HG03354 (cell line): ENCODE results near the gene ABCA3.

Source experiments
- ATAC-seq: cut with Tn5 transposase; IDR thresholded peaks from one replicate; pipeline ENCODE4 v1.9.1; 2021; ENCODE audit warnings: mild to moderate bottlenecking; ENCODE audit not compliant: unreplicated experiment, poor library complexity, severe bottlenecking

Gene ABCA3

DNA sequence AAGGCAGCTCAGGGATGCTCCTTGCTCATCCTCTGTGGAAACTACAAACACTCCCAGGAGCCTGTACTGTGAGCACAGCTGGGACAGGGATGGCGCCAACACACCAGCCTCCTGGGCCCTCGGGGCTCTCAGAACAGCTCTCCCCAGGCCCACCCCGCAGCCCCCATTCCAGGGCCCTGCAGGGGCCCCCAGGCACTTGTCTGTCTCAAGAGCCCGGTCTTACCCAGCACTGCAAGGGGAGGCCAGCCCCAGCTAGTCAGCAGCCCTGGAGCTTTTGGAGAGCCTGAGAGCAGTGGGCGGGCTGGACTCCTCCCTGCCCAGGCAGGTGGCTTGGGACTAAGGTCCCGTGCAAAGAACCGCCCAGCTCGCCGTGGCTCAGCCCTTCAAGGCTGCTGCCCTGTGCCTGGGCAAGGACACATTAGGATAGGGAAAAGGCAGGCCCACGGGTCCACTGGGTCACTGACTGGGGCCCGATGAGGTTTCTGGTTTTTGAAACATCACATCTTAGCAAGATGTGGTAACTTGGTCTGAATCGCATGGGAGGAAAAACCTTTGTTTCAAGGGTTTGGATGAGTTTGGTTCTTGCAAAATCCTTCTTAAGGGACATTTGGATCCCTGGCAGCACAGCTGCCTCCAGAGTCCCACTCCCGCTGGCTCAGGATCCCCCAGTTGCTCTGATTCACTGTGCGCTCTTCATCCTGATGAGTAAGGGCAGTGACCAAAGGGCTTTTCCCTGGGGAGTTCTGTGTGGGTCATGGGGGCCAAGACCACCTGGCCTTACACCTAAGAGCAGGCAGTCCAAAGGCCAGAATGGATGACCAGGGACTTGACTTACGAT lies 101.5 kb downstream of the ABCA3 start:
- no peak for ATAC-seq

DNA sequence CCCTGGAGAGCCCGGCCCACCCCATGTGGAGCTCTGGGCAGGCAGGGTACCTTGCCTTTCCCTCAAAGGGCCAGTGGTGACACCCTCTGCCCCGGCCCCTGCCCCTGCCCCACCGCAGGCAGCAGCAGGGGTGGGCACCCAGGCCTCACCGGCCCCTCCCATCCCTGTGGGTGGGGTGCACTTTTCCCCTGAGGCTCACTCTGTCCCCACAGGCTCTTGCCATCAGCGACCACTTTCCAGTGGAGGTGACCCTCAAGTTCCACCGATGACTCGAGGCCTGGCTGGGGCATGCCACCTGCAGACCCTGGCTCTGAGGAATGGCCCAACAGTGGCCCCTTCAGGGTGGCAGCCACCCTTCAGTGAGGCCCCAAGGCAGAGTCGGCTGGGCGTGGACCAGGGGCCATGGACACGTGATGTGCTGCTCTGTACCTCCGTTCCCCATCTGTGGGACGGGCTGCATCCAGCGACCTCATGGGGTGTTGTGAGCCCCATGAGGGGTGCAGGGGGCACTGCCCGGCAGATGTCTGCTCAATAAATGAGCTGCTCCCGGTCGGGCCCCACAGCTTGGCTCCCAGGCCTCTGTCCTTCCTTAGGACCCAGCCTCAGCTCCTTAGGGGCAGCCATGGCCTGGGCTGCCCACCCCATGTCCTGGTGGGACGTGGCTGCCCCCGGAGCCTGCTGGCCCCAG lies 102.2 kb downstream of the ABCA3 start:
- ATAC-seq = no peak

DNA sequence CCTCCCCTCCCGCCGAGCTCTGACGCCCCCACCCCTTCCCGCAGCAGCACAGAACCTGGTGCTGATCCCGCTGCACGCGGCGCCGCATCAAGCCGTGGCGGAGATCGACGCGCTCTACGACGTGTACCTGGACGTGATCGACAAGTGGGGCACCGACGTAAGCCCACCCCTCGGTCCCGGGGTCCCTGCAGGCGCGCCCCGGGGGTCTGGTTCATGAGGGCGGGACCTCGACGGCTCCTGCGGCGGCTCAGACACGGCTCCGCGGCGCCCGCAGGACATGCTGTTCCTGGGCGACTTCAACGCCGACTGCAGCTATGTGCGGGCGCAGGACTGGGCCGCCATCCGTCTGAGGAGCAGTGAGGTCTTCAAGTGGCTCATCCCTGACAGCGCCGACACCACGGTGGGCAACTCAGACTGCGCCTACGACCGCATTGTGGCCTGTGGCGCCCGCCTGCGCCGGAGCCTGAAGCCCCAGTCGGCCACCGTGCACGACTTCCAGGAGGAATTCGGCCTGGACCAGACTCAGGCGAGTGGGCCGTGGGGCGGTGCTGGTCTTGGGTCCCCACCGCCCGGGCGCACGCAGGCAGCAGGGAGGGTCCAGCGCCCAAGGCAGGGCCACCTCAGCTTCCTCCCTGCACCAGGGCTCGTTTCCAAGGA lies 102.9 kb downstream of the ABCA3 start:
- ATAC-seq = no peak

DNA sequence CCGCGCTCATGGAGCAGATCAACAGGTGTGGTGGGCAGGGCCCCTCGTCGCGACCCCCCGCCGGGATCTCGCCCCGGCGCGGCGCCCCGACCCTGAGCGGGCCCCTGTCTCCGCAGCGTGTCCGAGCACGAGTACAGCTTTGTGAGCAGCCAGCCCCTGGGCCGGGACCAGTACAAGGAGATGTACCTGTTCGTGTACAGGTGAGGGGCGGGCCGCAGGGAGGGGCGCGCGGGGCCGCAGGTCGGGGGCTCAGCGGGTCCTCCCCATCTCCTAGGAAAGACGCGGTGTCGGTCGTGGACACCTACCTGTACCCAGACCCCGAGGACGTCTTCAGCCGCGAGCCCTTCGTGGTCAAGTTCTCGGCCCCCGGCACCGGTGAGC lies 103.4 kb downstream of the ABCA3 start:
- ATAC-seq = no peak

DNA sequence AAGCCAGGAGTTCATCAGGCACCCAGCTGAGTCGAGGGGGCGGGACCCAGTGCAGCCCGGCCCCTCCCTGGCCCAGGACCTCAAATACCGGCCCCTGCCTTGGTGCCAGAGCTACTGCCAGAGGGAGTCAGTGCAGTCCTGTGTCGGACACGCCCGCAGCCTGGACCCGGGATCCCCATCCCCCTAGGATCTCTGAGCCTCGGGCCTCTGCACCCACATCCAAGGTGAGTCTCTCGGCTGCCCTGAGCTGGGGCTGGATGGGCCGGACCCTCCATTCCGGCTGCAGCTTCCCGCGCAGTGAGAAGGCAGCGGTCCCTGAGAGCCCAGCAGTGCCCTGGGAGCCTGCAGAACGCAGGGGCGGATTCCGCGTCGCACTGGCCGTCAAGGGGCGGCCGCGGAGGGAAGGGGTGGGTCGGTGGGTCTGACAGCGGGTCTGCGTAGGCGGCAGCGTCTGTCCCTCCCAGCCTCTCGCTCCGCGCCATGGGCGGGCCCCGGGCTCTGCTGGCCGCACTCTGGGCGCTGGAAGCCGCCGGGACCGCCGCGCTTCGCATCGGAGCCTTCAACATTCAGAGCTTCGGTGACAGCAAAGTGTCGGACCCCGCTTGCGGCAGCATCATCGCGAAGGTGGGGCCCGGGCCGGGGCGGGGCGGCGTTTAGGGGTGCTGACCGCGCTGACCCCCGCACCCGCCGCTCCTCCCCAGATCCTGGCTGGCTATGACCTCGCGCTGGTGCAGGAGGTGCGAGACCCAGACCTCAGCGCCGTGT lies 104.0 kb downstream of the ABCA3 start, which contains the start of gene DNASE1L2:
Gene DNASE1L2, plus strand, starts transcription at position 108 of the 765 bp plus-strand sequence. Its CDS starts 373 bp downstream, at position 481.
- ATAC-seq = no peak

DNA sequence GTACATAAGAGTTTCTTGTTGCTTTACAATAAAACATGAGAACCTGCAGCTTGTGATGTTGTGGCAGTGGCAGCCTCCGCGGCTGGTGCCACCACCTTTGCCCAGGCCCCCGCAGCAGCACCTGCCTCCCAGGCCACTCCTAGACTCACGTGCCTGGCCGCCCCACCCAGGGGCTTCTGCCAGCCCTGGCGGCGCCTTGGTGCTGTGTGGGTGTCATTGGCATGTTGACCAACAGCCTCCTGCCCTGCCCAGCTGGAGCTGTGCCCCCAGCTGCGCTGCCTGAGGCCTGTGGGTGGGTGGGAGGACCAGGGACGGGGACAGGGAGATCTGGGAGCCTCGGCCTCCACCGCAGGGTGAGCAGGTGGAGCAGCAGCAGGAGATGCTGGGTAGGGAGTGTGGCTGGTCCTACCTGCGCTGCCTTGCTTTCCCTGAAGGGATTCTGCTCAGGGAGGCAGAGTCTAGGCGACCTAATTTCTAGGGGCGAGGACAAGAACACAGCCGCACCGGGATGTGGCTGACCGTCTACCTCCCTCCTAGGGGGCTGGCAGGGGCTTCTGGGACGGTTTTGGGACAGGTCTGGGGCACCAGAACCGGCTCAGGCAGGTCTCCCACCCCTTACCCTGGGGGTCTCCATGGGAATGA lies 104.7 kb downstream of the ABCA3 start:
- ATAC-seq = no peak

DNA sequence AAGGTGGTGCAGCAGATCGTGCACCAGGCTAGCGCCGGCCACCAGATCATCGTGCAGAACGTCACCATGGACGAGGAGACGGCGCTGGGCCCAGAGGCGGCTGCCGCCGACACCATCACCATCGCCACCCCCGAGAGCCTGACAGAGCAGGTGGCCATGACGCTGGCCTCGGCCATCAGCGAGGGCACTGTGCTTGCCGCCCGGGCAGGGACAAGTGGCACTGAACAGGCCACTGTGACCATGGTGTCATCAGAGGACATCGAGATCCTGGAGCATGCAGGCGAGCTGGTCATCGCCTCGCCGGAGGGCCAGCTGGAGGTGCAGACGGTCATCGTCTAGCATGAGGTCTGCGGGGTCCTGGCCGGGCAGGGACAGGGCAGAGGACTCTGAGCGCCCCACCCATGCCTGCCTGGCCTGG lies 105.3 kb downstream of the ABCA3 start:
- no peak for ATAC-seq

DNA sequence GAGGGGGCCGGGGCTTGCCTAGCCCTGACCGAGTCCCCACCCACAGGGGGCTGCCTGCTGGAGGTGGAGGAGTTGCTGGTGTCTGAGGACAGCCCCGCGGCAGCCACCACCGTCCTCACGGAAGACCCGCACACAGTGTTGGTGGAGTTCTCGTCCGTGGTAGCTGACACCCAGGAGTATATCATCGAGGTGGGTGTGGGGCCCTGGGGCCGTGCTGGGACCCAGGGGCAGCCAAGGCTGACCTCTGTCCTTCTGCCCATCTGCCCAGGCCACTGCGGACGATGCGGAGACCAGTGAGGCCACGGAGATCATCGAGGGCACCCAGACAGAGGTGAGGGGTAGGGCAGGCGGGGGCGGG lies 105.7 kb downstream of the ABCA3 start:
- no peak for ATAC-seq

DNA sequence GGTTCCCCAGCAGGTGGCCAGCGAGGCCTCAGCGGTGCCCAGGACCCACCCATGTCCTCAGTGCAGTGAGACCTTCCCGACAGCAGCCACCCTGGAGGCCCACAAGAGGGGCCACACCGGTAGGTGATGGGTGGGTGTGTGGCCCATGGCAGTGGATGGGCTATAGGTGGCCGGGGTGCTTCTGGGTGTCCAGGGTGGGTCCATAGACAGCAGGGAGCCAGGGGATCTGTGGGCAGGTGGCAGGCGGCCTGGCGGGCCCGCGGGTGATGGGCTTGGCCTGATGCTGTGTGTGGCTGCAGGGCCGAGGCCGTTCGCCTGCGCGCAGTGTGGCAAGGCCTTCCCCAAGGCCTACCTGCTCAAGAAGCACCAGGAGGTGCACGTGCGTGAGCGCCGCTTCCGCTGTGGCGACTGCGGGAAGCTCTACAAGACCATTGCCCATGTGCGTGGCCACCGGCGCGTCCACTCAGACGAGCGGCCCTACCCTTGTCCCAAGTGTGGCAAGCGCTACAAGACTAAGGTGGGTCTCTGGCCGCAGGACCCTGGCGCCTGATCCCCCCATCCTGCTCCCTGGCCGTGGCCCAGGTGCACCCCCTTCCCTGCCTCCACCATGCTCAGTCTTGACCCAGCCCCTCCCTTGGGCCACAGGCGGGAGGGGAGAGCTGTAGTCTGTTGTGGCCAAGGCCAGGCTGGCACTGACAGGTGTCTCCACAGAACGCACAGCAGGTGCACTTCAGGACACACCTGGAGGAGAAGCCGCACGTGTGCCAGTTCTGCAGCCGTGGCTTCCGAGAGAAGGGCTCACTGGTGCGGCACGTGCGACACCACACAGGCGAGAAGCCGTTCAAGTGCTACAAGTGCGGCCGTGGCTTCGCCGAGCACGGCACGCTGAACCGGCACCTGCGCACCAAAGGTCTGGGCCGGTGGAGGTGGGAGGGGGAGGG lies 106.4 kb downstream of the ABCA3 start:
- no peak for ATAC-seq

DNA sequence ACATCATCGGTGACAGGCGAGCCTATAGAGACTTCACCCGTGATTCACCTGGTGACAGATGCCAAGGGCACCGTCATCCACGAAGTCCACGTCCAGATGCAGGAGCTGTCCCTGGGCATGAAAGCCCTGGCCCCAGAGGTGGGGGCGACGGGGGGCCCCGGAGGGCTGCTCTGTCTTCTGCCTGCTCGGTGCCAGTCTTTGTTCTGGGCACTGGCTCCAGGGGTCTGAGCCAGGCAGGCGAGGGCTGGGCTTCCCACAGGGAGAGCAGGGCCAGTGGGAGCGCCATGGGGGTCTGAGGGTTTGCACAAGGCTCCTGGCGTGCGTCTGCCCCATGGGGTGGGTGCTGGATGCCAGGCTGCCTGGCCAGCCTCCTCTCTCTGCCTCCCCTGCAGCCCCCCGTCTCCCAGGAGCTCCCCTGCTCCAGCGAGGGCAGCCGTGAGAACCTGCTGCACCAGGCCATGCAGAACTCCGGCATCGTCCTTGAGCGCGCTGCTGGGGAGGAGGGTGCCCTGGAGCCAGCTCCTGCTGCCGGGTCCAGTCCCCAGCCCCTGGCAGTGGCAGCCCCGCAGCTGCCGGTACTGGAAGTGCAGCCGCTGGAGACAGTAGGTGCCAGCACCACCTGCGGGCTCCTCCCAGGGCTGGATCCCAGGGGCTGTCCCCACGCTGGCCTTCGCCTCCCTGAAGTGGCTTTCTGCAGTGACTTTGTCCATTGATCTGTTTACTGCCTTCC lies 107.3 kb downstream of the ABCA3 start:
- ATAC-seq = no peak

DNA sequence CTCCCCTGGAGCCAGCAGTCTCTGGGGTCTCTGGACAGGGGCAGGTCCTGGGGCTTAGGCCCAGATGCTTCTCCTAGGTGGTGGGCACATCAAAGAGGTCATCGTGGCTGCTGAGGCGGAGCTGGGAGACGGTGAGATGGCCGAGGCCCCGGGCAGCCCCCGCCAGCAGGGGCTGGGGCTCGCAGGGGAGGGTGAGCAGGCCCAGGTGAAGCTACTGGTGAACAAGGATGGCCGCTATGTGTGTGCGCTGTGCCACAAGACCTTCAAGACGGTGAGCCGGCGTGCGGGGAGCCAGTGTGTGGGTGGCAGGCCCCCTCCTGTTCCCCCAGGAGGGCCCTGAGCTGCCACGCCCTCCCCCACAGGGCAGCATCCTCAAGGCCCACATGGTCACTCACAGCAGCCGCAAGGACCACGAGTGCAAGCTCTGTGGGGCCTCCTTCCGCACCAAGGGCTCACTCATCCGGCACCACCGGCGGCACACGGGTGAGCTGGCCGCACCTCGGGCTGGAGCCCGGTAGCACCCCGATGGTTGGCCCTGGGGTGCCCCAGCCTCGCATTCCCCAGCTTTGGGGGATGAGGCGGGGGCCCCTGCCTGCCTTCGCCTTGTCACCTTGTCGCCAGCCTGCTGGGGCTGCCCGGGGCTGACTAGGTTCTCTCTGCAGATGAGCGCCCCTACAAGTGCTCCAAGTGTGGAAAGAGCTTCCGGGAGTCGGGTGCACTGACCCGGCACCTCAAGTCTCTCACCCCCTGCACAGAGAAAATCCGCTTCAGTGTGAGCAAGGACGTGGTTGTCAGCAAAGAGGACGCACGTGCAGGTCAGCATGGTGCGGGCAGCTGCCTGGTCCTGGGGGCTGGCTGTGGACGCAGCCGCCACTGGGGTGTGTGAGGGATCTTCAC lies 108.2 kb downstream of the ABCA3 start:
- ATAC-seq = no peak

DNA sequence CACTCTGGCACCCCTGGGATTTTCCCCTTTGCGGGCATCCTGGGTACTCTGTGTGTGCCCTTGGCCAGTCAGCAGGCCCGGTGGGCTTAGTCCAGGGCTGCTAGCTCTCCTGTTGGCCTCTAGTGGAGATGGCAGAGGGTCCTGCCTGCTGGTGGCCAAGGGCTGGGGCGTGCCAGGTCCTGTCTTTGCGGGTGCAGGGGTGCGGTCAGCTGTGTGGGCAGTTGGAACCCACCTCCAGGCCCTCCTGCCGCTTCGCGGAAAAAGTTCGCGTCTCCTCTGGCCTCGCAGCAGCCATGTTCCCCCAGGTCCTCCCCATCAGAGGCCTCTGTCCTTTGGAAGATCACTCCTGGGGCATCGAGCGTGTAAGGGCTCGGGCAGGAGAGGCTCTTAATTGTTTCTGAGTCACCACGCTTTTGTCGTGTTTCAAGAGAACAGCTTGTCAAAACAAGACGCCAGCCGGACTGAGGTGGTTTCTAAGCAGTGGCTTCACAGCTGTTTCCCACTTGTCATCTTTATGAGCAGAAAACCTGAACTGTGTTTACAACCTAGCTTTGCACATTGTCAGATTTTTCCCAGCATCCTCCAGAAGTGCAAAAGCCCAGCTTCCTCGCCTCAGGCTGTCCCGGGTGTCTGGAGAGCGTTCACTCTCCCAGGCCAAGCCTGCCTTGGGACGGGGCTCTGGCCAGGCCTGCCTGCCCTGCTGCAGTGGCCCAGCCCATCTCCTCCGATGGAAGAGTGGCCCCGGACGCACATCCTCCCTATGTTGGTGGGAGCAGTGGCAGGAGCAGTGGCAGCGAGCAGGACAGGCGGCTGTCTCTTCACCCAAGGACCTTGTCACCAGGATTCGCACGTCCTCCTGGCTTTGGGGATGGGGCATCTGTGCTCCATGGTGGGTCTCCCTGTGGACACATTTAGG lies 109.3 kb downstream of the ABCA3 start:
- ATAC-seq = no peak

DNA sequence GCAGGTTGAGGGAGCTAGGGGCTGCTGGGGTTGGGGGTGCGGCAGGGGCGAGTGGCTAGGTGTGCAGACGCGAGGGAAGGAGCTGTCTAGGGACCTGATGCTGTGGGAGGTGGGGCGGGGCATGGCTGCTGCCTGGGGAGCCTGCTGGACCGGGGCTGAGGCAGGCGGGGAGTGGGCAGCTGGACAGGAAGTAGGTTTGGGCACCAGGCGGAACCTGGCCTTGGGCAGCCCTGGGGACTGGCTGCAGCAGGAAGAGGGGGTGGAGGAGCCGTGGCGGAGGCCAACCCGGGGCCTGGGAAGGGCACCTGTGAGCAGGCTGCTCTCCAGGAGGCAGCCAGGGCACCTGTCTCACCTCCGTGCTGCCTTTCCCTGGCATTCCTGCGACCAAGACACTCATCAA lies 110.2 kb downstream of the ABCA3 start:
- ATAC-seq = no peak

DNA sequence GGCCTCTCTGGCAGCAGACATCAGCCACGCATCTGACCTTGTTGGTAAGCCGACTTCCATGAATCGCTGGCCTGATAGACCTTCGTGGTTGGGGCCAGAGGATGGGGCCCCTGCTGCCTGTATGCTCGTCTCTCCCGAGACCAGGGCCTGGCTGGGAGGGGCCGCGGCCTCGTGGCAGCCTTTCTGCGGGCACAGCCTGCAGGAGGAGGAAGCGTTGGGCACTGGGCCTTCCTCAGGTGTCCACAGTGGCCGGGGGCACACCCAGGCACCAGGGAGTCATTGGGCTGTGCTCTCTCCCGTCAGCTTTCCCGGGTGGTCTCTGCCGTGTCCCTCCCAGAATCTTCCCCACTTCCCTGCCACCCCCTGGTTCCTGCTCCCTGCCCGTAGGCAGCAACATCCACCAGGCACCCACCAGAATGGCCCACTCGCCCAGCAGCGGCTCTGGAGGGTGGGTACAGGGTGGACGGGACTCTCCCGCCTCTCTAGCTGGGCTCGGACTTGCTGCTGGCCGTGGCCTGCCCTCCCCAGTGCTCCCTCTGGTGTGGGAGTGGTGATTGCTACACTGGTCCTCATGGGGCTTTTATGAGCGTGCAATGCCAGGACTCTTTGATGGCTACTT lies 110.8 kb downstream of the ABCA3 start:
- ATAC-seq = no peak

DNA sequence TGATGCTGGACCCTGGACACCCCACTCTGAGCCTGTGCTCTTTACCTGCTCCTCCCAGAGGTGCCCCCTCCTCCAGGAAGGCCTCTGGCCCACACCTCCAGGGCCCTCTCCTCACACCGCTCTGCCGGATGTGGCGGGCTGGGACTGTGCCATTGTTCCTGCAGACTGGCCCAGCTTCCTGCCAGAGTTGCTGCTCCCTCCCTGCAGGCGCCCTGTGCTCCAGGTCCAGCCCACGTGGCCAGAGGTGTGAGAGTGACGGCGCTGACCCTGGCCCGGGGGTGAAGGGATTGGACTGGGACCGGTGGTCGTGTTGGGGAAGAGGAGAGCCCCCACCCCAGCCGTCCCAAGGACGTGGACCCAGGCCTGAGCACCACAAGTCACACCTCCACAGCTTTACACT lies 111.4 kb downstream of the ABCA3 start:
- no peak for ATAC-seq
